ENCODE data around the gene HNRNPH2.

Gene HNRNPH2

DNA sequence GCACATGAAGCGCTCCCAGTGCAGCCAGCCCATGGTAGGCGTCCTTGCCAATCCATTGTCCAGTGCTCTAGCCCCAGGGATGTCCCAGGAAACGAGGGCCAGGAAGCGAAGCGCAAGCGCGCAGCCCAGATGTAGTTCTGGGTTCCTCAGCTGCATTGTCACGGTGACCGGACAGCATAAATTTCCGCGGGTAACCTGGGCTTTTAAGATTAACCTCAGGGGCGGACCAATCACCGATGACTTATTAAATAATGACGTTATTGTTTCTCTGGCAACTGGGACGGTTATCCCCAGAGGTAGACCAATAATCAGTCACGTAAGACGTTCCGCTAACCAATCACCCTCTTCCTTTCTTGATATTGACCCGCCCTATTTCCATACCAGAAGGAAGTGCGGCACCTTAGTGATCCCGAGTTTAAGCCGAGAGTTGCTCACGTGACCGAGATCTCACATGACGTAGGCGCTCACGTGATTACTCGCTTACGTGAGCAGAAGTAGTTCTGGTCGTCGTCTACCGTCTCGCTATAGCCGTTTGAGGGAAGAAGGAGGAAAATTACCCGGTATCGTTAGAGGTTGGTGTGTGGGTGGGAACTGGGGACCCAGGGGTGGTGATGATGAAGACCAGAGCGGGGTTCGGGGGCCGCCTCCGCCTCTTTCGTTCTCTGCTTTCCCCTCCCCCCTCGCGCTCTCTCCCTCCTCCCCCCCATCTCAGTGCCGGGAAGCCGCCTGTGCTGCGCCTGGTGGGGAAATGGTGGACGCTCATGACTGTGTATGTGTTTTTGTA, at the start of gene HNRNPH2, which contains the start of gene GLA:
TSS of gene HNRNPH2 (plus strand) at position 475 of the 784 bp plus-strand sequence. CDS start 3,767 bp downstream, outside the sequence.
TSS of gene GLA (minus strand) at position 178 of the 784 bp plus-strand sequence. CDS start at position 156, 22 bp downstream.
- DNase-seq (ENCODE audit: low spot score), result peak; percentile 96

DNA sequence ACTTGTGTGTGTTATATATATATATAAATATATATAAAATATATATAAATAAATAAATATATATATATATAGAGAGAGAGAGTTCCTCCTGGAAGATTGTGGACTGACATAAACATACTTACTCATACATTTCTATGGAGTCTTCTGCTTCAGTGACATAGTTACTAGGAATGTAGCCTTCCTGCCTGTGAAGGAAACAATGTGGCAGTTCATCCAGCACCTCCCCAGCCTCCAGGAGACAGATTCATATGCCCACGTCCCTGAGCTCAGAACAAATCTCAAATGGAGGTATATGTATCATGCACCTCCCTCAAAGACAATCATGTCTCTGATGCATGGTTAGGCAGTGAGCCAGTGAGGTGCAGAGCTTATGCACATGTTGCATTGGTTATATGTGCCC, 48.1 kb upstream of the HNRNPH2 start:
- DNase-seq (ENCODE audit: low spot score), result no peak

DNA sequence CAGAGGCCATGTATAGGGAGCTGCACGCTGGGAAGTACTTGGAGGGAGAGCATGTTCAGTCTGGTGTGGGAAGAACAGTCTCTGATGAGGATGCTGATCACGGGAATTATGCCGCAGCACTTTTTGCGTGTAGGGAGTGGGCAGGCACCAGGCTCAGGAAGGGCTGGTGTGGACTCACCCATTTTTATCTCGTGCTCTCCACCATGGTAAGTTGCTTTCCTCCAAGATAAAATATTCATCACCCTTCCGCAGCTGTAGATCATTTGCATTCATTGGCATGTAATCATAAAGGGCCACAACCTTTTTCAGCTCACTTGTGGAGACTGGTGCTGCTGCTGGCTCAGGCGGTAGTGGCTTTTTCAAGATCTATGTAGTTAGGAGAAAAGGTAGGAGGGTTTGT, 47.6 kb upstream of the HNRNPH2 start:
- DNase-seq (ENCODE audit: low spot score), result no peak

GRCh38 chrX:101362116-101362515, 45.9 kb upstream of the HNRNPH2 start:
- DNase-seq (ENCODE audit: low spot score), result no peak

GRCh38 chrX:101362757-101363156, 45.3 kb upstream of the HNRNPH2 start:
- no peak for DNase-seq (ENCODE audit: low spot score)

DNA sequence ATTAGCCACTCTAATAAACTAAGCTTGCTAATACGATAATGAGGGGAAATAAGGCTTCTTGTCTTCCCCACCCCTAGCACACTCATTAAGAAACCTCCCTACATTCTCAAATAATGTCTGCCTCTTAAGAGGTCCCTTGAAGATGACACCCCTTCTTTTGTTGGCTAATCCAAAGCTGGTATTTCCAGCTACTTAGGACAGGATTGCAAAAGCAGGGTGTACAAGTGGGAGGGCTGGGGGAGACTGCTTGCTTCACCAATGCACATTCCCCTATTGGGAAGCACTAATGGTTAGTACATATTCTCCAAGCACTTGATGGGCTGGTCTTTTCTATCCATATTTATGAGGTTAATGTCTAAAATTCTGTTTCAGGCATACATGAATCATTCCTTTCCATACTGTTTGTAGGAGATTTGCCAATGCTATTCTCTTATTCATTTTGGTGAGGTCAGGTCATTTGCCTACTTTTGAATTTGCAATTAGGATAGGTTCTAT, 42.7 kb upstream of the HNRNPH2 start:
- no peak for DNase-seq (ENCODE audit: low spot score)

- no peak for DNase-seq (ENCODE audit: low spot score)
Measured at GRCh38 chrX:101368800-101369199, 39.2 kb upstream of the HNRNPH2 start.

DNA sequence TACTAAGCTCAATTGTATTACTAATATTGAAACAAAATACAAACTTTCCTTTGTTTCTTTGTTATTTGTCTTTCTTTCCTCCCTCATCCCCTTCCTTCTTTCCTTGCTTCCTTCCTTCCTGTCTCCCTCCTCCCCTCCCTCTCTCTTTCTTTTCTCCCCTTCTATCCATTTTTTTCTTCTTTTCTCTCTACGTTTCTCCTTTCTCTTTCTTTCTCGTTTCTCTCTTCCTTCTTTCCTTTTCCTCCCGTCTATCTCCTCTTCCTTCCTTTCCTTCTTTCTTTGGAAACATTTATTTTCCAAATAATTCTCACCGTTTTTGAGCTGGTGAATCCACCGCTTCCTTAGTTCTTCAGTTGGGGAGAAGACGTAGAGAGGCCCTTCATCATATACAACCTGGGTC, 38.3 kb upstream of the HNRNPH2 start:
- no peak for DNase-seq (ENCODE audit: low spot score)

- no peak for DNase-seq (ENCODE audit: low spot score)
Measured at GRCh38 chrX:101370888-101371504, 37.0 kb upstream of the HNRNPH2 start.

- DNase-seq (ENCODE audit: low spot score), result no peak
Measured at GRCh38 chrX:101377547-101377946, 30.5 kb upstream of the HNRNPH2 start.

- no peak for DNase-seq (ENCODE audit: low spot score)
Measured at GRCh38 chrX:101383679-101384205, 24.3 kb upstream of the HNRNPH2 start.

DNA sequence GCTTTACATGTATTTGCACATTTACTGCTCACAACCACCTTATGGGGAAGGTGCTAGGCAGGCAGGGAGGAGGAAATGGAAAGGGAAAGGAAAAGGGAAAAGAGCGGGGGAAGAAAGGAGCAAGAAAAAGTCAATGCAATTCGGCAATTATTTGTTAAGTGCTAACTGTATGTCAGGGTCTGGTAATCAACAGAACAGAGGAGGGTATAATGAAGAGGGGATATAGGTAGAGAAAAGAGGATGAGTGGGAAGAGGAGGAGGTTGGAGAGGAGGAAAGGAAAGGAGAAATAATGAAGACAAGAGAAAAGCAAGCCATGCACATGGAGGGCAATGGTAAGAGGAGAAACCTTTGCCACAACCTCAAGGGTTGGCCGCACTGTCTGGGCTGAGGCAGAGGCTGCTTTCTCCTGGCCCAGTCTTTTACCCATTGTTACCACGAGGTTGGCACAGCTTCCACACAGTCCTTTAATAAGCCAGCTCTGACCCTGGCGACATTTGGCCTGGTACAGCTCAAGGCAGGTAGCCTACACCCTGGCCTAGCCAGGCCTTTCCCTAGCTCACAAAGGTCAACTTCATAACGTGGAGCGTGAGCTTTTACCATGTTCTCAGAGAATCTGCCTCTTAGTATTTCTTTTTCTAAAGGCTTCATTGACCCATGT, 22.9 kb upstream of the HNRNPH2 start:
- DNase-seq (ENCODE audit: low spot score), result no peak

DNA sequence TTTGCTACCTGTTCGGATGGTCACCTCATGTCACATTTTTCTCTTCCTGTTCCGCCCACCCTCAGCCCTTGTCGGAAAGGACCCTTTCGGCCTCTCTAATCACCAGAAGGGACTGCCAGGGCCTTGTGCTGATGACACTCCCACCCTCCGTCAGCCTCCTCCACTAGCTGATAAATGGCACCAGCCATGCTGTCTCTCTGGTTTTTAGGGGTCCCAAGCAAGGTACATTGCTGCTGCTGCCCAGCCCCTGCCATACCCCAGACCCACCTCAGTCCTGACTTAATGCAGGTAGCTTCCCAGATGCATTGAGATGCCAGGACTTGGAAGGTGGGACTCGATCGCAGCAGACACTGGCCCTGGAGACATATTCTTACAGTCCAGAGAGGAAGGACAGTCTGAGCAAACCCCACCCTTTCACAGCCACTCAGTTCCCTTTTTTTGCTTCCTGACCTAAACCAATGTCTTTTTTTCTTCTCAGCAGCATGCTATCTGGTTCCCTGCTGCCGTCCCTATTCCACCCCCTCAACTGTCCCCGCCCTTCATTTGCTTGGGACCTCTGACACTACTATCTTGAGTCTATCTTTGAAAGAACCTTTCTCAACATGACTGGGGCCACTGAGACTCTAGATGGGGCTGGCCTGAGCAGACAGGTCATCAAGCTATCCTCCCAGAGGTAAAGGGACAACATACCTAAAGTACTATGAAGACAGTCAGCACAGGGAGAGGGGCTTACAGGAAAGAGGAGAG, 22.1 kb upstream of the HNRNPH2 start, which contains the start of gene BTK:
TSS of gene BTK (minus strand) at position 397 of the 747 bp plus-strand sequence. CDS start 10,907 bp downstream, outside the sequence.
- DNase-seq (ENCODE audit: low spot score), result peak; percentile 24

DNA sequence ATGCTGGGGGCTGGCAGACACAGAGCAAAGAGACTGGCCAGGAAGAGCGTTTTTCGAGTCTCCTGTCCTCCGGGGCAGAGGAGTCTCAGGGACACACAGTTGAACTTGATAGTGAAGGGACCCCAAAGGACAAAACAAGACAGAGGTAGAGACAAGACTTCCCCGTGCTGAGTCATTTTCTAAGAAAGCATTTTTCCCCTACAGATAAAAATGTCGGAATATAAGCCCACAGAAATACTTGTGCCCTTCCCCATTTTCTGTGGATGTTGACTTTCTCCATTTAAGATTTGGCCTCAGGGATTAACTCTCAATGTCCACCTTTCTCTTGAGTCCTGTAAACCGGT, 21.5 kb upstream of the HNRNPH2 start:
- no peak for DNase-seq (ENCODE audit: low spot score)

GRCh38 chrX:101388604-101389003, 19.4 kb upstream of the HNRNPH2 start:
- DNase-seq (ENCODE audit: low spot score), result no peak

DNA sequence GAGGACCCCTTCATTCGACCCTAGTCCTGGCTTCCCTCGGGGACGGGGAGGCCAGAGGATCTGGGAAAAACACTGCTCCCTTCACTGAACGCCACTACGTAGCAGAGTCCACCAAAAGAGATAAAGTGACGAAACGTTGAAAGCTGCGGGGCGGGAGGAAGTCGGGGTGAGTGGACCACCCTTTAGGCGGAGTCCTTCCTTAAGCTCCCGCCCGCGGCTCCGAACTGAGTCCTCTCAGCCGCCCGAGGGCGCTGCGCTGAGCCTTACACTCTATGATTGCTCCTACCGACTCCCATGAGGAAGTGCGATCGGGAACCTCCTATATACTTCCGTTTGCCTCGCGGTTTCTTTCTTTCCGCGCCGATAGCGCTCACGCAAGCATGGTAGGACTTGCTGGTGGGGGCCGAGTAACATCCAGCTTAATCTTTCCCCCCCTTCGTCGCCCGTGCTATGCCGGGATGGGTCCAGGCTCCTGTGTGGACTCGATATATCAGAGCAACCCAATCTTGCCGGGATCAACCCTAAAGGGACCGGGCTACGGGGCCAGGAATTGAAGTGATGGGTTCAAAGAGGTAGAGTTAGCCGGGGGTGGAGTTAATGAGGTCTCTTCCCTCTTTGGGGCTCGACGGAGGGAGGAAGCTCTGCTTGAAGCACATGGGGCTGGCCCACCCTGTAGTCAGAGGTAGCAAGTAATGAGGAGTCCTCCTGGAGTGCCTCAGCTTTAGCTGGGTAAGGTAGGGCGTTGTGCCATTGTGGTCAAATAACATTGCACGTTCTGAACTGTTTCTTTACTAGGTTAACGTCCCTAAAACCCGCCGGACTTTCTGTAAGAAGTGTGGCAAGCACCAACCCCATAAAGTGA, 17.1 kb upstream of the HNRNPH2 start, which contains the start of gene RPL36A:
TSS of gene RPL36A (plus strand) at position 348 of the 862 bp plus-strand sequence. CDS start at position 381, 33 bp downstream.
- DNase-seq (ENCODE audit: low spot score), result peak; percentile 82

- DNase-seq (ENCODE audit: low spot score), result no peak
Measured at GRCh38 chrX:101391831-101392230, 16.2 kb upstream of the HNRNPH2 start.

GRCh38 chrX:101393530-101394305, 14.3 kb upstream of the HNRNPH2 start:
- DNase-seq (ENCODE audit: low spot score), result no peak

- DNase-seq (ENCODE audit: low spot score), result no peak
Measured at GRCh38 chrX:101394372-101394771, 13.7 kb upstream of the HNRNPH2 start.

DNA sequence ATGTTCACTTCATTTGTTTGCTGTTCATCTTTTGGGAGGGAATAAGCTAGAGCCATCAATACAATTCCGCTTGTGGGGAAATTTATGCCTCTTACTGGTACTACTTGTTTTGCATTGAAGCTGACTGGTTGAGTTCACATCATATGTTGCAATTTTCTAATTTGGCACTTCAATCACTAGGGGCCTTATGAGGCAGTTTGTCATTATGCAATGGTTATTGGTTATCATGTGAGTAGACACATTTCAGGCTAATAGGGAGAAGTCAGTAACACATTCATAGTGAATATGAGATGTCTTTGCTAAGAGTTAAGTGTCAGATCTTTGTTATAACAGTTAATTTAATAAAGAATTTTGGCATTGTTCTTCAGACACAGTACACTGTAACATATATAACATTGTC, 12.2 kb upstream of the HNRNPH2 start:
- no peak for DNase-seq (ENCODE audit: low spot score)

Data from globus pallidus (tissue), 1 donor.